LNCAP (cell line): ENCODE results near the gene LANCL3.

Experiments used
- CTCF ChIP-seq: fragments of 450-650 bp; IDR thresholded peaks from 2 replicates; pipeline ENCODE4 v1.5.1; 2017; ENCODE audit warnings: mild to moderate bottlenecking

Gene LANCL3

GRCh38 chrX:37667141-37667540 lies 95.7 kb downstream of the LANCL3 start:
- no peak for TF ChIP-seq CTCF

- TF ChIP-seq CTCF: no peak
Measured at GRCh38 chrX:37672563-37672962, 101.1 kb downstream of the LANCL3 start.

GRCh38 chrX:37676811-37677210 lies 105.3 kb downstream of the LANCL3 start:
- no peak for TF ChIP-seq CTCF

- no peak for TF ChIP-seq CTCF
Measured at GRCh38 chrX:37677243-37677642, 105.8 kb downstream of the LANCL3 start.

- TF ChIP-seq CTCF: no peak
Measured at GRCh38 chrX:37677765-37678164, 106.3 kb downstream of the LANCL3 start.

GRCh38 chrX:37678574-37678973 lies 107.1 kb downstream of the LANCL3 start:
- no peak for TF ChIP-seq CTCF

GRCh38 chrX:37679230-37679629 lies 107.8 kb downstream of the LANCL3 start:
- no peak for TF ChIP-seq CTCF

GRCh38 chrX:37679888-37680287 lies 108.4 kb downstream of the LANCL3 start:
- no peak for TF ChIP-seq CTCF
